ENCODE results near the gene UBN2. TPM values are rescaled to one million over a fixed set of nuclear protein-coding genes. Genes with fewer than 3 reads are reported as not detected.

Gene UBN2
- total RNA-seq, 1 experiment from 2014 or later: 39.0 TPM

DNA sequence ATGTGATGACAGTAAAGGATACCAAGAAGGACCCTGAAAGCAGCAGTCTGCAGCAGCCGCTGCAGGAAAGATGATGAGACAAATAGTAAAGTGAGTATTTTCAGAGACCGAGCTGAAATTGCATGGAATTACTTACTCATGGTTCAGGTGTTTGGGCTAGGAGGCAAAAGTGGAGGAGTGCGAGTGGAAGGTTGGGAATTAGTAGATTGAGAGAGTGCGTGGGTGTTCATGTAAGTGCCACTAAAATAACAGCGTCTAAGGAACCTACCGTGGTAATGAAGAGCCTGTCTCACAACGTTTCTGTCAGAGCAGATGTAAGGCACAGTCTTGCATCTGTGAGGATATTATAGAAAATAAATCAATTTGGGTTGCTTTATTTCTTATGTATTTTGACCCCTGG is 61.8 kb downstream of the UBN2 start:
- H3K9me3 Mint-ChIP-seq: no peaks in the 10 kb centered on the region
- H3K4me1 Mint-ChIP-seq: no peaks in the 10 kb centered on the region
- ChIA-PET CTCF (no interaction called here), POLR2A (no interaction called here)
- no peak for TF ChIP-seq ZNF396 (CRISPR knock-in tag; IDR thresholded peaks at IDR 0.05; ENCODE audit: borderline replicate concordance)
- TF ChIP-seq ATF1 (CRISPR knock-in tag; IDR thresholded peaks at IDR 0.05): no peak
- TF ChIP-seq, protein P1, sequence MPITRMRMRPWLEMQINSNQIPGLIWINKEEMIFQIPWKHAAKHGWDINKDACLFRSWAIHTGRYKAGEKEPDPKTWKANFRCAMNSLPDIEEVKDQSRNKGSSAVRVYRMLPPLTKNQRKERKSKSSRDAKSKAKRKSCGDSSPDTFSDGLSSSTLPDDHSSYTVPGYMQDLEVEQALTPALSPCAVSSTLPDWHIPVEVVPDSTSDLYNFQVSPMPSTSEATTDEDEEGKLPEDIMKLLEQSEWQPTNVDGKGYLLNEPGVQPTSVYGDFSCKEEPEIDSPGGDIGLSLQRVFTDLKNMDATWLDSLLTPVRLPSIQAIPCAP (CRISPR knock-in tag; IDR thresholded peaks at IDR 0.05): no peak
- TF ChIP-seq, protein P2, sequence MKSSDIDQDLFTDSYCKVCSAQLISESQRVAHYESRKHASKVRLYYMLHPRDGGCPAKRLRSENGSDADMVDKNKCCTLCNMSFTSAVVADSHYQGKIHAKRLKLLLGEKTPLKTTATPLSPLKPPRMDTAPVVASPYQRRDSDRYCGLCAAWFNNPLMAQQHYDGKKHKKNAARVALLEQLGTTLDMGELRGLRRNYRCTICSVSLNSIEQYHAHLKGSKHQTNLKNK (CRISPR knock-in tag; IDR thresholded peaks at IDR 0.05): no peak
- TF ChIP-seq JAZF1 (CRISPR knock-in tag; IDR thresholded peaks at IDR 0.05): no peak
- TF ChIP-seq, protein P3, sequence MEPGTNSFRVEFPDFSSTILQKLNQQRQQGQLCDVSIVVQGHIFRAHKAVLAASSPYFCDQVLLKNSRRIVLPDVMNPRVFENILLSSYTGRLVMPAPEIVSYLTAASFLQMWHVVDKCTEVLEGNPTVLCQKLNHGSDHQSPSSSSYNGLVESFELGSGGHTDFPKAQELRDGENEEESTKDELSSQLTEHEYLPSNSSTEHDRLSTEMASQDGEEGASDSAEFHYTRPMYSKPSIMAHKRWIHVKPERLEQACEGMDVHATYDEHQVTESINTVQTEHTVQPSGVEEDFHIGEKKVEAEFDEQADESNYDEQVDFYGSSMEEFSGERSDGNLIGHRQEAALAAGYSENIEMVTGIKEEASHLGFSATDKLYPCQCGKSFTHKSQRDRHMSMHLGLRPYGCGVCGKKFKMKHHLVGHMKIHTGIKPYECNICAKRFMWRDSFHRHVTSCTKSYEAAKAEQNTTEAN (CRISPR knock-in tag; IDR thresholded peaks at IDR 0.05): no peak
- TF ChIP-seq SMAD3 (CRISPR knock-in tag; IDR thresholded peaks at IDR 0.05; ENCODE audit: borderline replicate concordance): no peak
- TF ChIP-seq TCF7 (CRISPR knock-in tag; IDR thresholded peaks at IDR 0.05; ENCODE audit: low read depth): no peak
- no peak for TF ChIP-seq KAT7 (CRISPR knock-in tag; IDR thresholded peaks at IDR 0.05; ENCODE audit: borderline replicate concordance)
- TF ChIP-seq HMGA2 (CRISPR knock-in tag; IDR thresholded peaks at IDR 0.05): no peak
- TF ChIP-seq ZNF219 (CRISPR knock-in tag; IDR thresholded peaks at IDR 0.05; ENCODE audit: borderline replicate concordance): no peak
- TF ChIP-seq, protein P4, sequence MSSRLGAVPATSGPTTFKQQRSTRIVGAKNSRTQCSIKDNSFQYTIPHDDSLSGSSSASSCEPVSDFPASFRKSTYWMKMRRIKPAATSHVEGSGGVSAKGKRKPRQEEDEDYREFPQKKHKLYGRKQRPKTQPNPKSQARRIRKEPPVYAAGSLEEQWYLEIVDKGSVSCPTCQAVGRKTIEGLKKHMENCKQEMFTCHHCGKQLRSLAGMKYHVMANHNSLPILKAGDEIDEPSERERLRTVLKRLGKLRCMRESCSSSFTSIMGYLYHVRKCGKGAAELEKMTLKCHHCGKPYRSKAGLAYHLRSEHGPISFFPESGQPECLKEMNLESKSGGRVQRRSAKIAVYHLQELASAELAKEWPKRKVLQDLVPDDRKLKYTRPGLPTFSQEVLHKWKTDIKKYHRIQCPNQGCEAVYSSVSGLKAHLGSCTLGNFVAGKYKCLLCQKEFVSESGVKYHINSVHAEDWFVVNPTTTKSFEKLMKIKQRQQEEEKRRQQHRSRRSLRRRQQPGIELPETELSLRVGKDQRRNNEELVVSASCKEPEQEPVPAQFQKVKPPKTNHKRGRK (CRISPR knock-in tag; IDR thresholded peaks at IDR 0.05; ENCODE audit: borderline replicate concordance): no peak
- TF ChIP-seq, protein P5, sequence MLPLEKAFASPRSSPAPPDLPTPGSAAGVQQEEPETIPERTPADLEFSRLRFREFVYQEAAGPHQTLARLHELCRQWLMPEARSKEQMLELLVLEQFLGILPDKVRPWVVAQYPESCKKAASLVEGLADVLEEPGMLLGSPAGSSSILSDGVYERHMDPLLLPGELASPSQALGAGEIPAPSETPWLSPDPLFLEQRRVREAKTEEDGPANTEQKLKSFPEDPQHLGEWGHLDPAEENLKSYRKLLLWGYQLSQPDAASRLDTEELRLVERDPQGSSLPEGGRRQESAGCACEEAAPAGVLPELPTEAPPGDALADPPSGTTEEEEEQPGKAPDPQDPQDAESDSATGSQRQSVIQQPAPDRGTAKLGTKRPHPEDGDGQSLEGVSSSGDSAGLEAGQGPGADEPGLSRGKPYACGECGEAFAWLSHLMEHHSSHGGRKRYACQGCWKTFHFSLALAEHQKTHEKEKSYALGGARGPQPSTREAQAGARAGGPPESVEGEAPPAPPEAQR (CRISPR knock-in tag; IDR thresholded peaks at IDR 0.05): no peak
- no peak for TF ChIP-seq ZNF138 (CRISPR knock-in tag; conservative IDR thresholded peaks at IDR 0.05)
- TF ChIP-seq SOX15 (CRISPR knock-in tag; IDR thresholded peaks at IDR 0.05): no peak
- TF ChIP-seq CREB1 (CRISPR knock-in tag; IDR thresholded peaks at IDR 0.05): no peak
- no peak for TF ChIP-seq TEAD1 (CRISPR knock-in tag; IDR thresholded peaks at IDR 0.05)
- TF ChIP-seq, protein P6, sequence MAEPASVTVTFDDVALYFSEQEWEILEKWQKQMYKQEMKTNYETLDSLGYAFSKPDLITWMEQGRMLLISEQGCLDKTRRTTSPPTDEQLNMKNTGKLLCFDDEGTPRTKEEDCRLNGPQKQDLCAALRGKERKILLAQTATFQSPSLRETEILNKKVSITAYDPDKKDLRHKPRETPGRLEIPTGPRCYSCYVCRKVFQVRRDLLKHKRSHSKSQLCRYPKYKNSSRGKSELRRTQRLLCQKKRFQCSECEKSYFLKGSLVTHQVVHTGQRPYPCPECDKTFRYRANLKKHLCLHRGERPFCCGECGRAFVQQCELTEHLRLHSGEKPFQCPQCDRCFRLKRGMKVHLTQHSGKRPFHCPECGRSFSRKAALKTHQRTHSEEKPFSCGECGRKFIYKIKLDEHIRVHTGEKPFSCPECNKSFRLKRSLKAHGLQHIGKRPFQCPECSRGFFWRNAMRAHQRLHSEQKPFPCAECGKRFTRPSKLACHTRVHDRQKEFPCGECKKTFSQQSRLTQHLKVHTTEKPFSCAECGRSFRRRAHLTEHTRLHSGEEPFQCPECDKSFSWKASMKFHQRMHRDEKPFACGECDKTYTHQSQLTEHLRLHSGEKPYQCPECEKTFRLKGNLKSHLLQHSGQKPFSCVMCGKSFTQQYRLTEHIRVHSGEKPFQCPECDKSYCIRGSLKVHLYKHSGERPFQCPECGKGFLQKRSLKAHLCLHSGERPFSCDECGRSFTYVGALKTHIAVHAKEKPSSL (CRISPR knock-in tag; conservative IDR thresholded peaks at IDR 0.05): no peak
- no peak for TF ChIP-seq NFATC4 (CRISPR knock-in tag; IDR thresholded peaks at IDR 0.05)
- H3K27ac Mint-ChIP-seq: peak overlapping the region; percentile 39
- no peak for DNase-seq (ENCODE audit: low spot score)
- no peak overlapping the region for H3K4me3 Mint-ChIP-seq
- H3K36me3 Mint-ChIP-seq: peaks cover 28% of the 10 kb centered on the region
- no peaks in the 10 kb centered on the region for H3K27me3 Mint-ChIP-seq (ENCODE audit: low read depth)
- no peak for ATAC-seq

DNA sequence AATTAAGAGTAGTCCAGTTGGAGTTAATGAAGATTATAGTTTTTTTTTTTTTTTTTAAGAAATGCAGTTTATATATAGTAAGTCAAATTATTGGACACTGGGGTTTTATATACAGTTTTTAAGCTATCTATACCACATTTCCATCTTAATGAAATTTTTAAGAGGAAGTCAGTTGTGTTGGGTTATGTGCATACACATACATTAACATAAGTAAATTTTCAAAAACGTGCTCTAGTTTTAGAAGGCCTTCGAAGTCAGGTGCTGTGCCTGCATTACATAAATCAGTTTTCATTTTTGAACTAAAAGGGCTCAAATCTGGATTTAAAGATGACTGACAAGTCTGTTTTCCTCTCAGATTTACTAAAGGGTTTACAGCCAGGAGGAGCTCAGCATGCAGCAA is 62.5 kb downstream of the UBN2 start:
- Mint-ChIP-seq H3K4me1 (no peaks in the 10 kb centered on the region), H3K27me3 (ENCODE audit: low read depth) (no peaks in the 10 kb centered on the region), H3K36me3 (peaks cover 22% of the 10 kb centered on the region), H3K27ac (no peak overlapping the region), H3K9me3 (no peaks in the 10 kb centered on the region), H3K4me3 (no peak overlapping the region)
- DNase-seq (ENCODE audit: low spot score) (no peak), ATAC-seq (no peak)
- TF ChIP-seq MYBL2 (CRISPR knock-in tag; IDR thresholded peaks at IDR 0.05) (no peak), FOXK1 (CRISPR knock-in tag; IDR thresholded peaks at IDR 0.05) (no peak)
- TF ChIP-seq, protein P7, sequence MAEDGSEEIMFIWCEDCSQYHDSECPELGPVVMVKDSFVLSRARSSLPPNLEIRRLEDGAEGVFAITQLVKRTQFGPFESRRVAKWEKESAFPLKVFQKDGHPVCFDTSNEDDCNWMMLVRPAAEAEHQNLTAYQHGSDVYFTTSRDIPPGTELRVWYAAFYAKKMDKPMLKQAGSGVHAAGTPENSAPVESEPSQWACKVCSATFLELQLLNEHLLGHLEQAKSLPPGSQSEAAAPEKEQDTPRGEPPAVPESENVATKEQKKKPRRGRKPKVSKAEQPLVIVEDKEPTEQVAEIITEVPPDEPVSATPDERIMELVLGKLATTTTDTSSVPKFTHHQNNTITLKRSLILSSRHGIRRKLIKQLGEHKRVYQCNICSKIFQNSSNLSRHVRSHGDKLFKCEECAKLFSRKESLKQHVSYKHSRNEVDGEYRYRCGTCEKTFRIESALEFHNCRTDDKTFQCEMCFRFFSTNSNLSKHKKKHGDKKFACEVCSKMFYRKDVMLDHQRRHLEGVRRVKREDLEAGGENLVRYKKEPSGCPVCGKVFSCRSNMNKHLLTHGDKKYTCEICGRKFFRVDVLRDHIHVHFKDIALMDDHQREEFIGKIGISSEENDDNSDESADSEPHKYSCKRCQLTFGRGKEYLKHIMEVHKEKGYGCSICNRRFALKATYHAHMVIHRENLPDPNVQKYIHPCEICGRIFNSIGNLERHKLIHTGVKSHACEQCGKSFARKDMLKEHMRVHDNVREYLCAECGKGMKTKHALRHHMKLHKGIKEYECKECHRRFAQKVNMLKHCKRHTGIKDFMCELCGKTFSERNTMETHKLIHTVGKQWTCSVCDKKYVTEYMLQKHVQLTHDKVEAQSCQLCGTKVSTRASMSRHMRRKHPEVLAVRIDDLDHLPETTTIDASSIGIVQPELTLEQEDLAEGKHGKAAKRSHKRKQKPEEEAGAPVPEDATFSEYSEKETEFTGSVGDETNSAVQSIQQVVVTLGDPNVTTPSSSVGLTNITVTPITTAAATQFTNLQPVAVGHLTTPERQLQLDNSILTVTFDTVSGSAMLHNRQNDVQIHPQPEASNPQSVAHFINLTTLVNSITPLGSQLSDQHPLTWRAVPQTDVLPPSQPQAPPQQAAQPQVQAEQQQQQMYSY (CRISPR knock-in tag; IDR thresholded peaks at IDR 0.05): no peak
- TF ChIP-seq, protein P5 (CRISPR knock-in tag; IDR thresholded peaks at IDR 0.05): no peak
- ChIA-PET POLR2A (no interaction called here), CTCF (interaction anchor here (0.6 to 1.1 kb wide), 2 partner anchors 15 to 219 kb away, joined by 3 to 4 read pairs; no protein-coding TSS in a partner anchor)
